Retinal pigment epithelial cell (primary cell): ENCODE results near the gene ITPKB.

Experiments used
- DNase-seq: peaks from one replicate; pipeline ENCODE4 v3.0.0-alpha.2; 2010; ENCODE audit warnings: low read depth
- H3K4me3 ChIP-seq: 2 replicates; pipeline ENCODE4 v1.5.1; 2011; ENCODE audit warnings: mild to moderate bottlenecking, low read length, control low read depth, moderate library complexity
- TF ChIP-seq, protein P1 (sequence below): conservative IDR thresholded peaks from 2 replicates; pipeline ENCODE4 v1.5.1; 2011; ENCODE audit warnings: low read depth, low read length, control low read depth, inconsistent platforms

ITPKB gene

DNA sequence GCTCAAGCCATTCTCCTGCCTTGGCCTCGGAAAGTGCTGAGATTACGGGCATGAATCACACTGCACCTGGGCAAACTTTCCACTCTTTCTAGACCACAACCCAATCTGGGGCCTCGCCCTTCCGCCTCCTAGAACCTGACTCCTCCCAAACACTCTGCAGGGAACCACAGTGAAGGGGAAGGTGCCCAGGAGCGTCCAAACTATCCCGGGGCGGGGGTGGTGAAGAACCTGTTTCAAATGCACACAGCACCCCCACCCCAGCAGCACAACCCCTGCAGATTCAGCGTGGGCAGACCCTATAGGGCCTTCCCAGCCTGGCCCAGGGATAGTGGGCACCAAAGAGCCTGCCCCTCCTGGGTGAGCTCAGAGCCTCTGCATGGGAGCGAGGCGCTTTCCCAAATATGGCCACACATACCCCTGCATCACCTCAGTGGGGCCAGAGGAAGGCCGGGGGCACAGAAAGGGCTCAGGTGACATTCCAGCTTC, 103.6 kb downstream of the ITPKB start:
- TF ChIP-seq, protein P1, sequence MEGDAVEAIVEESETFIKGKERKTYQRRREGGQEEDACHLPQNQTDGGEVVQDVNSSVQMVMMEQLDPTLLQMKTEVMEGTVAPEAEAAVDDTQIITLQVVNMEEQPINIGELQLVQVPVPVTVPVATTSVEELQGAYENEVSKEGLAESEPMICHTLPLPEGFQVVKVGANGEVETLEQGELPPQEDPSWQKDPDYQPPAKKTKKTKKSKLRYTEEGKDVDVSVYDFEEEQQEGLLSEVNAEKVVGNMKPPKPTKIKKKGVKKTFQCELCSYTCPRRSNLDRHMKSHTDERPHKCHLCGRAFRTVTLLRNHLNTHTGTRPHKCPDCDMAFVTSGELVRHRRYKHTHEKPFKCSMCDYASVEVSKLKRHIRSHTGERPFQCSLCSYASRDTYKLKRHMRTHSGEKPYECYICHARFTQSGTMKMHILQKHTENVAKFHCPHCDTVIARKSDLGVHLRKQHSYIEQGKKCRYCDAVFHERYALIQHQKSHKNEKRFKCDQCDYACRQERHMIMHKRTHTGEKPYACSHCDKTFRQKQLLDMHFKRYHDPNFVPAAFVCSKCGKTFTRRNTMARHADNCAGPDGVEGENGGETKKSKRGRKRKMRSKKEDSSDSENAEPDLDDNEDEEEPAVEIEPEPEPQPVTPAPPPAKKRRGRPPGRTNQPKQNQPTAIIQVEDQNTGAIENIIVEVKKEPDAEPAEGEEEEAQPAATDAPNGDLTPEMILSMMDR: no peak
- no peak for DNase-seq
- no peak overlapping the region for H3K4me3 ChIP-seq

GRCh38 chr1:226634611-226635246, 104.4 kb downstream of the ITPKB start:
- TF ChIP-seq, protein P1: no peak
- no peak overlapping the region for H3K4me3 ChIP-seq
- DNase-seq: no peak

DNA sequence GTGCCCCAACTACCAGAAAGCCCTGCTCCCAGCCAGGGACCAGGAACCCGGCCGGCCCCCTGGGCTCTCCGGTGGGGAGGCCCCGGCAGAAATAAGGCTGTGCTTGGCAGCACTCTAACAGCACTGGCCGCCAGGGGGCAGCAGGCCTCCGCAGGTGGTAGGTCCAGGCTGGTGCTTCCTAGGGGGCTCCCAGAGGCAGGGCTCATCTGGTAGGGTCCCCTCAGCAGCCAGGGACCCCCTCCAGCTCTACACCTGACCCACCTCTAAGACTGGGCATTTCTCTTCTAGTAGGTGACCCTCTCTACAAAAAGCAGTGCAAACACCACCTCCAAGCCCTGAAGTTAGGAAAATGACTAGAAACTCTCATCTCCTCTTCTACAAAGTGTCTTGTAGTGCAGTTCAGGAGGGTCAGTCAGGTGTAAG, 104.9 kb downstream of the ITPKB start:
- TF ChIP-seq, protein P1: peak; percentile 93
- H3K4me3 ChIP-seq: no peak overlapping the region
- no peak for DNase-seq

DNA sequence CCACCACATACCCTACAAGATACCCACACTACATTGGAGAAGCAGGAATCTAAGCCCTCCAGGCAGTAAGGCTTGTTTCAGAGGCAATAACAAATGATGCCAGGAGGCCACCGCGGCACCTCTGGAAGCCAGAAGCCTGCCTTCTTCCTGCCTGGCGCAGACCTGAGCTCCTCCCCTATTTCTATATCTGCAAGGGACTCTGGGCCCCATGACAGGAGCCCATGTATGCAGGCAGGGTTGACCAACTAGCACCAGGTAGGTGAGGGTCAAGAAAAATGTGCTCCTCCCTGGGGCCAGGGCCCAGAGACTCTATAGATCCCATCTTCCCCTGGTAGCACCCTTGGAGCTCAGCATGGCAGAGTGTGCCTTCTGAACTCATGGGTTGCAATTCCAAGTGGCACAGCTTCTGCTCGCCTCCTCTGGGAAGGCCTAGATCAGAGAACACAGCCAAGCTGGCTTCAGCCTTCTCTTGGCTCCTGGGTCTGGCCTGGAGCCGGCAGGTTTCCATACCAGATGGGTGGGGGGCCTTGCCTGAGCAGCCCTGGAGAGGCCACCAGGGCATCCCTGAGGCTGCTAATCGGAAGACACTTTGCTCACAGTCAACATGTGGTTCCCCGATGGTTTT, 105.4 kb downstream of the ITPKB start:
- H3K4me3 ChIP-seq: no peak overlapping the region
- TF ChIP-seq, protein P1: no peak
- DNase-seq: no peak

GRCh38 chr1:226632922-226633351, 106.1 kb downstream of the ITPKB start:
- TF ChIP-seq, protein P1: no peak
- H3K4me3 ChIP-seq: no peak overlapping the region
- no peak for DNase-seq

DNA sequence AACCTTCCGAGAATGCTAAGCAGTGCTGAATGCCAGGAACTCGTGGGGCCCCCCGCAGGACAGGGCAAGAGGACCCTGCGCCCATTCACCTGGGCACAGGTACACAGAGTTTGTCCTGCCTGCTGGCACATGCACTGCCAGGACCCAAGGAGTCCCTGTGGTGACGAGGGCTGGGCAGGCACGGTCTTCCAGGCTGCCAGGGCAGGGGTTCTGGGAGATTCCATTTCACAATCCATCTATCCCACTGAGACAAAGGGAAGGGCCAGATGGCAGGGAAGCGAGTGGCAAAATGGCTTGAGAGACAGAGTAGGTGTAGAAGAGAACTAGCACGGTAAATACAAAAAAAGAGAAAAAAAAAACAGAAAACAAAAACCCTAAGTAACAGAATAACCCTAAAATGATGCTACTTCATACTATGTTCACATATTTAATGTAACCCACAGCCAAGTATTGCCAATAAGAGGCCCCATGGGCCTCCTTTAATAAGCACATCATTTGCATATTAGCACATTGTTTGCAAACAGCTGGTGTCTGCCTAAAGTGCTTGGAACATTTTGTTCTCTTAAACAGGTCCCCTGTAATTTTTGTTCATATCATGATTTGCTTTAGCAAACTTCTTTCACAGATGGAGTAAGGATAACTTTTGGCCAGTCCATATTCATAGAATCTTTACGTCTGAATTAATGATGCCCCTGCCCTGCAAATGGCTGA, 106.8 kb downstream of the ITPKB start:
- TF ChIP-seq, protein P1: no peak
- DNase-seq: no peak
- no peak overlapping the region for H3K4me3 ChIP-seq
